Natural killer cell (primary cell): ENCODE measurements around the gene ACTL6A. TPM values are rescaled to one million over a fixed set of nuclear protein-coding genes. Genes with fewer than 3 reads are reported as not detected.

ENCODE experiments used
- ATAC-seq, 3 donors: fragments of 150-1000 bp in 2 of 3; fragments of 200-7000 bp in 1 of 3; cut with Tn5 transposase; 1 replicate in 1 of 3; 2 replicates in 2 of 3; pipeline ENCODE4 v1.10.0; 2021; ENCODE audit warnings: mild to moderate bottlenecking in 2 of 3, moderate library complexity in 2 of 3
- DNase-seq, 2 donors: peaks; one replicate each; pipeline versions ENCODE4 v3.0.0 to v3.0.0-alpha.2; 2013 to 2021; ENCODE audit warnings: mixed read lengths in 1 of 2
- H3K27ac ChIP-seq: one replicate; pipeline ENCODE4 v1.5.1; 2013; ENCODE audit warnings: mild to moderate bottlenecking, low read length
- H3K27me3 ChIP-seq: one replicate; pipeline ENCODE4 v1.6.1; 2013; ENCODE audit warnings: low read length; ENCODE audit not compliant: control insufficient read depth, insufficient read depth
- H3K36me3 ChIP-seq: one replicate; pipeline ENCODE4 v1.6.1; 2013; ENCODE audit warnings: low read length; ENCODE audit not compliant: control insufficient read depth, insufficient read depth
- H3K4me1 ChIP-seq: one replicate; pipeline ENCODE4 v1.6.1; 2013; ENCODE audit warnings: low read length; ENCODE audit not compliant: control insufficient read depth, insufficient read depth
- H3K4me3 ChIP-seq: one replicate; pipeline ENCODE4 v1.5.1; 2013; ENCODE audit warnings: low read length
- H3K9me3 ChIP-seq: one replicate; pipeline ENCODE4 v1.6.1; 2013; ENCODE audit warnings: low read length; ENCODE audit not compliant: control insufficient read depth, insufficient read depth
- H3K27ac Mint-ChIP-seq, 2 donors: one replicate each; pipeline ENCODE4 v1.8.0; 2022; ENCODE audit warnings: mild to moderate bottlenecking in 2 of 2, mixed read lengths in 2 of 2, moderate library complexity in 1 of 2
- H3K27me3 Mint-ChIP-seq, 2 donors: one replicate each; pipeline ENCODE4 v1.8.0; 2022; ENCODE audit warnings: low read depth in 2 of 2, mixed read lengths in 2 of 2
- H3K36me3 Mint-ChIP-seq: one replicate; pipeline ENCODE4 v1.8.0; 2022; ENCODE audit warnings: mixed read lengths
- H3K4me1 Mint-ChIP-seq, 2 donors: one replicate each; pipeline ENCODE4 v1.8.0; 2022; ENCODE audit warnings: mixed read lengths in 2 of 2
- H3K4me3 Mint-ChIP-seq: one replicate; pipeline ENCODE4 v1.8.0; 2022; ENCODE audit warnings: mild to moderate bottlenecking, moderate library complexity, mixed read lengths
- H3K9me3 Mint-ChIP-seq, 2 donors: one replicate each; pipeline ENCODE4 v1.8.0; 2022; ENCODE audit warnings: mixed read lengths in 2 of 2
- WGBS: methylation state at CpG from one replicate; pipeline ENCODE4 v1.1.7; 2013; ENCODE audit warnings: missing lambda C conversion rate; ENCODE audit not compliant: insufficient coverage; 5-methylcytosine and 5-hydroxymethylcytosine counted together
- intact Hi-C: fragments of 100-400 bp; cut with micrococcal nuclease; formaldehyde crosslinking; loops from one replicate; pipeline ENCODE4 v1.14.2; 2022
- total RNA-seq, 4 donors: library from RNA; stranded (reverse); fragments of 120-200 nt in 1 of 4; gene quantifications; one replicate each; pipeline versions ENCODE4 v1.2.3 to v1.2.4, GENCODE V29; 2013 to 2022
- TF ChIP-seq, protein P1 (sequence below): fragments of 200-600 bp; IDR thresholded peaks from one replicate; pipeline ENCODE4 v1.8.0; 2022; ENCODE audit warnings: antibody characterized with exemption

The ACTL6A gene
- total RNA-seq, 3 donors from 2014 or later (not counting 1 experiment from before 2014, with no cell fraction given): 23.1 to 29.9 (median 24.1) TPM

DNA sequence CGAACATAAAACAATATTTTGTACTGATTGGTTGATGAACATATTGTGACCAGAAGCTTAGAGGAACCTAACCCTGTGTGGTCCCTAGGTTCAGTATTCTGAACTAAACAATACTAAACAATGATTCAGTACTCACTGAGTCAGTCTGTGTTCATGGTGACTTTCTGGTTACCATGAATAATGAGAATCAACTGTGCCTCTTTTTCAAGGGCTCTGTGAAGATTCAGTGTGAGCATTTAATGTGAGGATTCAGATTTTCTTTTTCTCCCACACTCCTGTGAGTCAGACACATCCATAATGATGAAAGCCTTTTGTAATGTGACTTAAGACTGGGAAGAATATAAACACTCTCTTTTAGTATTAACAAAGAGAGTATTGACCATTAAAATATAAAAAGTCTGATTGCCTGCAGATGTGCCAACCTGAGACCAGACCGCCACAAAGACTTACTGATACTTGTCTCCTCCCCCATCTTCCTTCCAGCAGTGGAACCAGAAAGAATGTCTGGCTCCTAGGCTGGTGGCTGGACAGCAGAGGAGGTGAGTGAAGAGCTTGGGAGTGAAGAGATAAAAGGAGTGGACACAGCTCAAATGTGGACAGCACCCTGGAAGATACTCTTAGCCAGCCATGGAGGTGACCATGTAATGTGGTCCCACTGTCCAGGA, 17.6 kb upstream of the ACTL6A start:
- Mint-ChIP-seq H3K4me3 (no peak overlapping the region), H3K4me1 (no peaks in the 10 kb centered on the region), H3K27me3 (peaks cover 7 to 12% of the 10 kb centered on the region in 2 donors), H3K9me3 (no peaks in the 10 kb centered on the region), H3K27ac (no peak overlapping the region), H3K36me3 (no peaks in the 10 kb centered on the region)
- DNase-seq: no peak
- Histone ChIP-seq H3K27me3 (no peaks in the 10 kb centered on the region), H3K9me3 (no peaks in the 10 kb centered on the region), H3K36me3 (no peaks in the 10 kb centered on the region), H3K4me3 (no peak overlapping the region), H3K27ac (no peak overlapping the region), H3K4me1 (no peaks in the 10 kb centered on the region)
- TF ChIP-seq, protein P1, sequence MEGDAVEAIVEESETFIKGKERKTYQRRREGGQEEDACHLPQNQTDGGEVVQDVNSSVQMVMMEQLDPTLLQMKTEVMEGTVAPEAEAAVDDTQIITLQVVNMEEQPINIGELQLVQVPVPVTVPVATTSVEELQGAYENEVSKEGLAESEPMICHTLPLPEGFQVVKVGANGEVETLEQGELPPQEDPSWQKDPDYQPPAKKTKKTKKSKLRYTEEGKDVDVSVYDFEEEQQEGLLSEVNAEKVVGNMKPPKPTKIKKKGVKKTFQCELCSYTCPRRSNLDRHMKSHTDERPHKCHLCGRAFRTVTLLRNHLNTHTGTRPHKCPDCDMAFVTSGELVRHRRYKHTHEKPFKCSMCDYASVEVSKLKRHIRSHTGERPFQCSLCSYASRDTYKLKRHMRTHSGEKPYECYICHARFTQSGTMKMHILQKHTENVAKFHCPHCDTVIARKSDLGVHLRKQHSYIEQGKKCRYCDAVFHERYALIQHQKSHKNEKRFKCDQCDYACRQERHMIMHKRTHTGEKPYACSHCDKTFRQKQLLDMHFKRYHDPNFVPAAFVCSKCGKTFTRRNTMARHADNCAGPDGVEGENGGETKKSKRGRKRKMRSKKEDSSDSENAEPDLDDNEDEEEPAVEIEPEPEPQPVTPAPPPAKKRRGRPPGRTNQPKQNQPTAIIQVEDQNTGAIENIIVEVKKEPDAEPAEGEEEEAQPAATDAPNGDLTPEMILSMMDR: no peak
- WGBS: no CpG with 5 or more reads among the region's 2 CpGs
- no peak for ATAC-seq
- intact Hi-C loops: no loop called here

DNA sequence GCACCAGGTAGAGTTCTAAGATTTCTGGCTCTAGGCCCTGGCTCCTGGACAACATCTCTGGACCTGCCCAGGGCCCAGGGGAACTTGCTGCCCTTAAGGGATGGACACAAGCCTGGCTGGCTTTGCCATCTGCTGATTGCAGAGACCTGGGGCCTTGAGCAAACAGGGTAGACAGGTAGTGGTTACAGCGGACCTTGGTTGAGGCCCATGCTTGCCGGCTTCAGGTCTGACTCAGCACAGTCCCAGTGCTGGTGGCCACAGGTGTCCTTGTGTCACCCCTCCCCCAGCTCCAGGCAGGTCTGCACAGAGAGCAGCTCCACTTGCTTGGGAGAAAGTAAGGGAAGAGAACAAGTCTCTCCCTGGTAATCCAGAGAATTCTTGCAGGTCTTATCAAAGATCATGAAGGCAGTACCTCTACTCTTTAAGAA, 15.9 kb upstream of the ACTL6A start:
- Mint-ChIP-seq H3K27me3 (peaks cover 7 to 10% of the 10 kb centered on the region in 2 donors), H3K27ac (no peak overlapping the region), H3K4me1 (no peaks in the 10 kb centered on the region), H3K36me3 (no peaks in the 10 kb centered on the region), H3K4me3 (no peak overlapping the region), H3K9me3 (no peaks in the 10 kb centered on the region)
- no peaks in the 10 kb centered on the region for H3K36me3 ChIP-seq
- TF ChIP-seq, protein P1: no peak
- H3K9me3 ChIP-seq: no peaks in the 10 kb centered on the region
- WGBS: 38% methylated on average over 2 of the region's 2 CpGs
- ATAC-seq (no peak), DNase-seq (no peak)
- H3K4me3 ChIP-seq: no peak overlapping the region
- no peak overlapping the region for H3K27ac ChIP-seq
- intact Hi-C loops: no loop called here
- no peaks in the 10 kb centered on the region for H3K4me1 ChIP-seq
- H3K27me3 ChIP-seq: no peaks in the 10 kb centered on the region

DNA sequence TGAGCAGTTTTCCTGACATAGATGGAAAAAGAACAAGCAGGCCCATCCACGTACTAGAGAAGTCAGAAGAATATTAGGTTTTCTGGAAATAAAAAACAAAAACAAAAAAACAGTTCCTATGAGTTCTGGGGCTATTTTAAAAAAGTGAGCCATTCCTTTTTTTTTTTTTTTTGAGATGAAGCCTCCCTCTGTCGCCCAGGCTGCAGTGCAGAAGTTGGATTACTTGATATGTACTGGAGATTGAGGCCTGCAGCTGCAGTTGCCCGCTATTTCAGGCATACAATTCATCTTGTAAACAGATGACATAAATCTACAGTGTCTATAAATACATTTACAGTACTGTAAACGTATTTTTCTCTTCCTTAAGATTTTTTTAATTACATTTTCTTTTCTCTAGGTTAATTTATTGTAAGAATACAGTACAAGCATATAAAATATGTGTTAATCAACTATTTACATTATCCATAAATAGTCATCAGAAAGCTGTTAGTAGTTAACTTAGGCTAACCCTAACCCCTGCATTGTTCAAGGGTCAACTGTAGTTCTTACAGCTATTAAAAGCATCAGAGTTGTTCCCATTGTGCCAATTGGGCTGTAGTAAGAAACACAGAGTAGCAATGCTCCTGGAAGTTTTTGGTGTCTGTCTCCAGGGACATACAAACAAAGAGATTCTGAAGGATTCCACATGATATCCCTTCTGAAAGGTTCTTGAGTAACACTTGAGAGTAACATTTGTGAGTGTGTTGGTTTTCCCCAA, 11.2 kb upstream of the ACTL6A start:
- no peaks in the 10 kb centered on the region for H3K9me3 ChIP-seq
- no peaks in the 10 kb centered on the region for H3K36me3 ChIP-seq
- no peak overlapping the region for H3K4me3 ChIP-seq
- Mint-ChIP-seq H3K4me3 (no peak overlapping the region), H3K27ac (no peak overlapping the region), H3K36me3 (no peaks in the 10 kb centered on the region), H3K9me3 (no peaks in the 10 kb centered on the region), H3K27me3 (peaks cover 8 to 18% of the 10 kb centered on the region in 2 donors), H3K4me1 (no peaks in the 10 kb centered on the region)
- TF ChIP-seq, protein P1: no peak
- no peak overlapping the region for H3K27ac ChIP-seq
- DNase-seq: no peak
- no peak for ATAC-seq
- no peaks in the 10 kb centered on the region for H3K27me3 ChIP-seq
- no peaks in the 10 kb centered on the region for H3K4me1 ChIP-seq
- intact Hi-C loops: no loop called here
- WGBS: 70% methylated on average over 2 of the region's 4 CpGs
